ENCODE results near the gene ALDH3A2.

- TF ChIP-seq EZH2 (IDR thresholded peaks at IDR 0.05; ENCODE audit: borderline replicate concordance, insufficient read depth, low read depth, low read length, poor library complexity, severe bottlenecking) = no peak
- no peak for TF ChIP-seq CTCF (IDR thresholded peaks at IDR 0.05)
Measured at GRCh38 chr17:19630661-19631060, 17.9 kb upstream of the ALDH3A2 start.
